ENCODE results near the gene URI1.

DNA sequence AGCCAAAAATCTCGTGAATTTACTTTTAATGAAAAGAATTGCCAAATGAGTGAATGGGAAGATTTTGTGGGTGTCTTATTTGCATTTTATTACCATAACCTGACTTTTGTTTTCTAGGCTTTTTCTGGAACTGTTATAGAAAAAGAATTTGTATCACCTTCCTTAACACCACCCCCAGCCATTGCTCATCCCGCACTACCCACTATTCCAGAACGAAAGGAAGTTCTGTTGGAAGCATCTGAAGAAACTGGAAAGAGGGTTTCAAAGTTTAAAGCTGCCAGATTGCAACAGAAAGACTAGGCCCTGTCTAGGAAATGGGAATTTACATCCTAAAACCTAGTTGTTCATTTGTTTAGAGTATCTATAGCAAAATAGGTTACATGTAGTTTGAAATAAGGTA lies 72.7 kb downstream of the URI1 start:
- TF ChIP-seq CTCF (IDR thresholded peaks at IDR 0.05), result no peak
- TF ChIP-seq POLR2A (IDR thresholded peaks at IDR 0.05), result no peak
